Esophagus mucosa (tissue), 1 donor: ENCODE measurements around the gene DBNL. TPM values are rescaled to one million over a fixed set of nuclear protein-coding genes. Genes with fewer than 3 reads are reported as not detected.
A peak's percentile ranks its signal among the peaks of the same experiment; 100 is the strongest.

Experiments used
- ATAC-seq: fragments of 200-7000 bp; cut with Tn5 transposase; one replicate; pipeline ENCODE4 v1.9.1; 2020
- total RNA-seq: library from RNA; stranded (reverse); gene quantifications from one replicate; pipeline ENCODE4 v1.2.4, GENCODE V29; 2023
- donor health status: DM: yes; HTN: yes; CAD: no.

The DBNL gene
- total RNA-seq, 1 donor from 2014 or later: 157 TPM

DNA sequence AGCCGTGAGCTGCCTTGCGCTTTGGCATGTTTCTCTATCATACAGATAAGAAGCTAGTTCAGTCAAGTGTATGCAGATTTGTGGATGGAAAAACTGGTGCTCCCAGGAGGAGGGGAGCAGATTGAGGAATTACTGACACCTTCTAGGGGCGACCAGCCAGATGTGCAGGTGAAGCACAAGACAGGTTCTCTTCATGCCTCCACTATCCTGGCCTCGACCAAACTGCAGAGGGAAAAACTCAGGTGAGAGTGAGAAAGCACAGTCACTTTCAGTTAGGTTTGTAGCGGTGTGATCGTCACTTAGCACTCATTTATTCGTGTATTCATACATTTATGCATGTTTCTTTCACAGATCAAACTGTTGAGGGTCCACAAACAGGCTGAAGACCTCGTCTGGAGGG lies 600 bp upstream of the DBNL start:
- ATAC-seq: no peak

DNA sequence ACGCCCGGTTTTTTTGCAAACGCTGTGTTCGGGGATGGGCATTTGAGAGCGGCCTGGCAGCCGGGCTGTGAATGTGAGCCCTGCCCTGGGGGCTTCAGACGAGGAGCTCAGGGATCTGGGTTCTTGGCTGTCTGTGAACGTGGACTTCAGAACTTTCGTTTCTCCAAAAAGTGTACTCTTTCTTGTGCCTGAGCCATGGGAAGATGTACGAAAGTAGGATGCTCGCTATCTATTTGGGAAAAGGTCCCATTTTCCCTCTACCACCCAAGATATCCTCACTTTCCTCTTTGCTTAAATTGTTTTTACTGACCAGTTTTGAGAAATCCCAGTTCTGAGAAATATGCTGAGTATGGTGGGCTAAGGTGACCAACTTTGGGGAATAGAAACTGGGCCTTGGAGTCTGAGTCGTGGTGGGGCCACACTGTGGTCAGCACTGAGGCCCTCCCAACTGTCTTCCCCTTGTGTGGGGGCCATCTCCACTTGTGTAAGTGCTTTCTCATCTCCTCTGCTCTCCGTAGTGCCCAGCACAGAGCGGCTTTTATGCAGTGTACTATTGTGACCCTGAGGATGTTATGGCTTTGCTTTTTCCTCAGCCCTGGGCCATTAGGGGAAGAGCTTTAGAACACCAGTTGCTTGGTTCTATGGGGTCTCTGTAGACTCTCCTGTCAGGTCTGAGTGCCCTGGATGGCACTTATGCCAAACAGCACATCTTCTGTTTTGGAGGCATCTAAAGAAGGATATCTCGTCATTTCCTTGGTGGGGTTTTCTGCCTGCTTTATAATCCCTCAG lies 918 bp downstream of the DBNL start:
- ATAC-seq: no peak

DNA sequence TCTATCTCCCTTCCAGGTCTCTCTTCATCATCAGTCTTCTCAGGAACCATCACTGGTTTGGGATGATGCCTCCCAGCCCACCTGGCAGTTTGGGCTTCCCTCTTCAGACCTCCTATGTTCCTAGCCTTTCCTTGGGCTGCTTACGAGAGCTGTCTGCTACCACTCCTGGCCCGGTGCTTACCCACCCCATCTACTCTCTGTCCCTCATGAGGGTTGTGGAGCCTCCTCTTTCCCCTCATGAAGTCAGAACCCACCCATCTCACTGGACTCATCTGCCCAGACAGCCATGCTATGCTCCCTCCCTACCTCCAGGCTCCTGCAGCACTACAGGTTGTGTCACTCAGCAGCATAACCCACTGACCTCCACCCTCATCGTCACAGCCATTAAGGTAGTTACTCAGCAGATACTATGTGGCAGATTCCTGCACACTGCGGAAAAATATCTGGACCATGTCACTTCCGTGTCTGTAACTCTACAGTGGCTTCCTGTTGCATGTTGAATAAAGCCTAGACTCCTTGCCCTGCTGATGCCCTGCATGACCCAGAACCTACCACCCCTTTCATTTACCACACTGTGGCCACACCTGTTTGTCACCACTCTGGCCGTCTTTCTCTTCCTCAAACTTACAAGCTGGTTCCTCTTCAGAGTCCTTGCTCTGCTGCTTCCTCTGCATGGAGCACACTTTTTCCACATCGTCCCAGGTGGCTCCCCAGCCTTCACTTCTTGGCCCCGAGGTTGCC lies 2.0 kb downstream of the DBNL start:
- peak; percentile 66 for ATAC-seq

DNA sequence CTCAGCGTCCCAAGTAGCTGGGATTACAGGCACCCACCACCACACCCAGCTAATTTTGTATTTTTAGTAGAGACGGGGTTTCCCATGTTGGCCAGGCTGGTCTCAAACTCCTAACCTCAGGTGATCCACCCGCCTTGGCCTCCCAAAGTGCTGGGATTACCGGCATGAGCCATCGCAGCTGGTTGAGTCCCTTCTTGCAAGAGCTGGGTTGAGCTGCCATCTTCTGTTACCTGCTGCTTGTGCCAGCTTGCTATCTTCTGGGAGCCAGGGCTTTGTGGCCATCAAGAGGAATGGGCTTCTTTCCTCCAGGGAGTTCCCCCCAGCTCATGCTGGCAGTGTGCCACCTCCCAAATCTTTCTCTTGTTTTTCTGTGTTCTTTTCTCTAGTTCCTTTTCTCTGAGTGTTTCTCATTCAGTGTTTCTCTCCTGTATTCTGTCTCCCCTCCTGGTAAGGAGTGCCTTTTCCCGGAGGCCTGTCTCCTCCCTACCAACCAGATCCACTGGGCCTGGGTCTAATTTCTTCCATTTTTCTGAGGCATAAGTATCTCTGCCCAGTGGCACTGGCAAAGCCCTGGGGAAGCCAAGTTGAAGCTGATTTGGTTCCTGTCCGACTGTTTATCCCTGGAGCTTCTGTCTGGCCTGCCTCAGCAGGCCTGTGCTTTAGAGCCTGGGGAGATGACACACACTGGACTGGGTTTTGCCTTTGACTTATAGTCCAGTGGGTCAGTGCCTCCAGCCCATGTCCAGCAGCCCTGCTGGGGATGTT lies 3.7 kb downstream of the DBNL start:
- no peak for ATAC-seq

DNA sequence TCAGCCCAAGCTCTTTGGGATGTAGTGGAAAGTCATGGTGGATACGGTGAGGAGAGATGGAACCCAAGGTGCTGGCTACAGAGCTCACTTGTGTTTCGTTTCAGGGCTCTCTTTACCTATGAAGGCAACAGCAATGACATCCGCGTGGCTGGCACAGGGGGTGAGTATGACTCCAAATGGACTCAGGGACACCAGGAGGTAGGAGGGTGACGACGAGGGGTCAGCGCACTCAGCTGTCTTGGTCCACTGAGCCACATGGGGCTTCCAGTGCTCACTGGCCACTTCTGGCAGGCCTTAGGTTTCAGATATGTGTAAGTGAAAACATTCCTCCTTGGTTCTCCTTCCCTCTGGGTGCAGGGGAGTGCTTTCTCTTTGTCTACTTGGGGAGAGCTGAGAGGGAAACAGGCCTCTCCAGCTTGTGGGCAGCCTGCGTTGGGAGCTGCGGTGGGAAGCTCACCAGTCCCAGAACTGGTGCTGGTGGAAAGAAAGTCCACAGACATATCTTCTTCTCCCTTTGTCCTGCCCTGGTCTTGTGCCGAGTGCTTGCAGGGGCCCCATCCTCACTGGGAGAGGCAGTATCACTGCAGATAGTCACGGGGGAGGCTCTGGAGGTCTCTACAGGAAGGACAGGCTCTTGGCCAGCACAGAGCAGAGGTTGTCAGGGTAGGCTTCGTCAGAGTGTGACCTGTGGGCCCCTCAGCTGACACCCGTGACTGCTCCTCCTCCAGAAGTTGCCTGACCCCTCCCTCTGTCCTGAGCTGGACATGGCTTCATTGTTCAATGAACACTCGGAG lies 5.8 kb downstream of the DBNL start:
- no peak for ATAC-seq

DNA sequence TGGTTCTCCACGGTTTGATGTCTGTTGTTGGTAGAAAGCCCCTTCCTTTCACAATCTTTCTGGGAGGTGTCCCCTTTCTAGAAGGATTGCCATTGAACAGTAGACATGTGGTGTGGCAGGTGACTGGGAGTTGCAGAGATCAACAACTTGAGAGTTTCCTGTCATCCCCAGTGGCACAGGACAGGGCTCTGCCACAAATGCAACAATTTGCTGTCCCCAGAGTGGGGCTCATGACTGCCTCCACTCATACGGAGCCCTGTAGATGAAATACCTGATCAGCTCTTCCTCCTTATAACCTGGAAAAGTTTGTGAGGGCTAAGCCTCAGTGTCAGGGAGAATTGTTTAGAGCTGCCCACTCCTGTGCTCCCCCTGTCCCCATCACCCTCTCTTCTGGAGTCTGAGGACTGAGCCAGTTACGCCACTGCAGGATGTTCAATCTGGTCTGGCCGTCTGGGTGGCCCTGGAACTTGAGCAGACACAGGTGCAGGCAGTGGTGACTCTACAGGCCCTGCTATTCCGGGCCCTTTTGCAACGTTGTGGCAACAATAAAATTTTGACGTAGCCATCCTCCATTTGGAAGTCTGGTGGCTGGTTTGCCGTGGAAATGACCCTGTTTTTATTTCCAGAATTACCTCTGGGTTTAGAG lies 6.5 kb downstream of the DBNL start:
- ATAC-seq: no peak

DNA sequence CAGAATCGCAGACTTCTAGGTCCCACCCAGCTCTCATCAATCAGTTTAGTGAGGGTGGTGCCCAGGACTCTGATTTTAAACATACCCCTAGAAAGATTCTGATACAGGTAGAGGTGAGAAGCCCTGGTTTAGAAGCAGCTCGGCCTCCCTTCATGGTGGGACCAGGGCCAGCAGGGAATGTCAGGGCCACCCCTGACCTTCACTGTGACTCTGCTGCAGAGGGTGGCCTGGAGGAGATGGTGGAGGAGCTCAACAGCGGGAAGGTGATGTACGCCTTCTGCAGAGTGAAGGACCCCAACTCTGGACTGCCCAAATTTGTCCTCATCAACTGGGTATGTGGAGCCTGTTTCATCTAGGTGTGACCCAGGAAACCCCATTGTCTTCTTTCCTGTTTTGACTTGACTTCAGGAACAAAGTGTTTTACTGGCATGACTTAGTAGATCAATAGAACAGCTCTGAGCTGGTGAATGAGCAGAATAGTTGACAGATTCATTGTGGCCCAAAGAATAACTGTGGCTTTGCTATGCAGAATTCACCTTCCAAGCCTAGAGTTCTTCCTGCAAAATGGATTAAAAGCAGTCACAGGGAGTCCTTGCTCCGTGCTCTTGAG lies 7.2 kb downstream of the DBNL start:
- peak; percentile 50 for ATAC-seq

DNA sequence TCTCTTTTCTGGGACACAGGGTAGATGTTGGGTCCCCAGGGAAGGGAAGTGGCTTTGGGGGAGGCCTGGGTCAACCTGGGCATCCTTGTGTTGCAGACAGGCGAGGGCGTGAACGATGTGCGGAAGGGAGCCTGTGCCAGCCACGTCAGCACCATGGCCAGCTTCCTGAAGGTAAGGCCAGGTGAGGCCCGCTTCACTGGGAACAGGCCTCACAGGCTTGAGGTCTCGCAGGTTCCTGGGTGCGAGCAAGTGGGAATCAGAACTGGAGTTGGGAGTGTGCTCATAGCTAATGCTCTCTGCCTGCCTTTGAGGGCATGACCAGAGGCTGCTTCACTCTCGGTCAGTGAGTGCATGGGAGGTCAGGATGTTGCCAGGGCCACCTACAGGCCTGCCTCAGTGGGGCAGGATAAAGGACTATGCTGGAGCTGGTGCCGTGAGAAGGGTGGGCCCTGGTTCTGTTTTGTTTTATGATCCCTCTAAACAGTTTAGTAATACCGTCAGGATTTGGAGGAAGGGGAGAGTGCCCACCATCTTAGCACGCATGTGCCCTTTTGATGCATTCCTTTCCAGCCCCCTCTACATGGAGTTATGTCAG lies 8.4 kb downstream of the DBNL start:
- no peak for ATAC-seq

DNA sequence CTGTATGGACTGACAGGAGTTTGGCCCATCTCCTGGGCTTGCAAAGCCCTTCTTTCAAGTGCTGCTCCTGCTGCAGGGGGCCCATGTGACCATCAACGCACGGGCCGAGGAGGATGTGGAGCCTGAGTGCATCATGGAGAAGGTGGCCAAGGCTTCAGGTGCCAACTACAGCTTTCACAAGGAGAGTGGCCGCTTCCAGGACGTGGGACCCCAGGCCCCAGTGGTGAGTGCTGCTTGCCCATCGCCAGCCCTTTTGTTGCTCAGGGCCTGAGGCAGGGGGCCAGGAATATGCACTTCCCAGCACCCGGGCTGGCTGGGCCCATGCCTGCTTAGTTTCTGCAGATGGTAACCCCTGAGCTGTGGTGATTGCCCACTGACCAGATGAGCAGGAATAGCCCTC lies 12.2 kb downstream of the DBNL start:
- ATAC-seq: no peak

DNA sequence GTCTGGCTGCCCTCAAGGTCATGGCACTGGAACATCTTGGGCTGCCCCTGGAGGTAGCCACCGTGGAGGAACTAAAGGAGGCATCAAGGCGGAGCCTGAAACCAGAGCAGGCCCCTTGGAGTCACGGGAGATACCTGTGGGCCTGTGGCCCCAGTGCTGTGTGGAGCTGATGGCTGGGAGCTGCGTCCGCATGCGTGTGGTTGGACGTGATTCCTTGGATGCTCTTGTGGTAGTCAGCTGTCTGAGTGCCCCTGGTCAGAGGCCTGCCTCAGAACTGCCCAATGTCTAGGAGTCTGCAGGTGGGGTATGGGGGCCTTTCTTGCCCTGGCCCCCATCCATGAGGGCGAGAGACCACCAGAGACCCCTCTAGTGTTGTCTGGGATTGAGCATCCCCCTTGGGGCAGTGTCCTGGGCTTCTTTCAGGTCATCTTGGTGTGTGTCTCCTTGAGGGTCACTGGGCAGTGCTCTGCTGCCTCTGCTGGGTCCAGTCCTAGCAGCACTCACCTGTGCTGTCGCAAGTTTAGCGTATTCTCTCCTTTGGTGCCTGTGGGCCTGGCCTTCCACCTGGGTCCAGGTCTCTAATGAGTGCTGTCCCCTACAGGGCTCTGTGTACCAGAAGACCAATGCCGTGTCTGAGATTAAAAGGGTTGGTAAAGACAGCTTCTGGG lies 12.8 kb downstream of the DBNL start:
- no peak for ATAC-seq

DNA sequence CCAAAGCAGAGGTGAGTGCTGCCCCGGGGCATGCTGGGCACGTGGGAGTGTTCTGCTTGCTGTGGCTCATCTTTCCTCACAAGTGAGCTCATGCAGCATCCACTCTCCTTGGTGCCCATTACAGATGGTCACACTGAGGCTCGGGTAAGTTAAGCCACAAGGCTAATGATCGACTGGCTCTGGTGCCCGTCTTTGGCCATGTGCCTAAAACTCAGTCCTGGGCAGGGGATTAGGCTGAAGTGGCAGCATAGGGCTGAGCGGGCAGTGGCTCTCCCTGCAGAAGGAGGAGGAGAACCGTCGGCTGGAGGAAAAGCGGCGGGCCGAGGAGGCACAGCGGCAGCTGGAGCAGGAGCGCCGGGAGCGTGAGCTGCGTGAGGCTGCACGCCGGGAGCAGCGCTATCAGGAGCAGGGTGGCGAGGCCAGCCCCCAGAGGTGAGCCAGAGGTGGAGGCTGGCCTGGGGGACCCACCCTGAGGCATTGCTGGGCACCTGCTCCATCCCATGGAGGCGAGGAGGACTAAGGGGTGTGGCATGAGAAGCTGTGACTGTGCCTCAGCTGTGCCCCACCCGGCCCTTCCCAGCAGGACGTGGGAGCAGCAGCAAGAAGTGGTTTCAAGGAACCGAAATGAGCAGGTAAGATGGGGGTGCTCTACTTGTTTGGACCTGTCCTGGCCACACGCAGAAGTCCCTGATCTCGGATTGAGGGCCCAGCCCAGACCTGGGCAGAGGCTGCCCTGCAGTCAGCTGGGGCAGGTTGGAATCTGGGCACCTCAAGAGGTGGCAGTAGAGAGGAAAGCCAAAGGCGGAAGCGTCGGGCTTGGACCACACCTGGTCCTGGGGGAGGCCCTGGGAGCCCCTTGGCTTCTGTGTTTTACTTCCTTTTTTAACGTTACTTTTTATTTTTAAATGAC lies 13.6 kb downstream of the DBNL start:
- ATAC-seq: peak; percentile 90

DNA sequence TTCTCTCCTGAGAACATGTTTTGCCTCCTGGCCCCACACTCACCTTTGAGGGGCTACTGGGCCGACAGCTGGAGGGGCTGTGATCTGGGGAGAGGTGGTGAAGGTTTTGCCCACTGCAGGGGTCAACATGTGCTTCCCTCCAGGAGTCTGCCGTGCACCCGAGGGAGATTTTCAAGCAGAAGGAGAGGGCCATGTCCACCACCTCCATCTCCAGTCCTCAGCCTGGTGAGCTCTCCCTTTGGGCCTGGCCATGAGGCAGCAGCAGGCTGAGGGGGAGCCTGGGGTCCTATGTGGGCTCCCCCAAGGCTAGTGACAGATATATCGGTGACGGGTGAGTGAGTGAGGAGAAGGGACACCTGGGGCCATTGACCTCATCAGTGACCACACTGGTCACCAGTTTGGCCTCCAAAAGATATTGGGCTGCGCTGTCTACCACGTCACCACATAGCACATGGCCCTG lies 14.3 kb downstream of the DBNL start:
- no peak for ATAC-seq

DNA sequence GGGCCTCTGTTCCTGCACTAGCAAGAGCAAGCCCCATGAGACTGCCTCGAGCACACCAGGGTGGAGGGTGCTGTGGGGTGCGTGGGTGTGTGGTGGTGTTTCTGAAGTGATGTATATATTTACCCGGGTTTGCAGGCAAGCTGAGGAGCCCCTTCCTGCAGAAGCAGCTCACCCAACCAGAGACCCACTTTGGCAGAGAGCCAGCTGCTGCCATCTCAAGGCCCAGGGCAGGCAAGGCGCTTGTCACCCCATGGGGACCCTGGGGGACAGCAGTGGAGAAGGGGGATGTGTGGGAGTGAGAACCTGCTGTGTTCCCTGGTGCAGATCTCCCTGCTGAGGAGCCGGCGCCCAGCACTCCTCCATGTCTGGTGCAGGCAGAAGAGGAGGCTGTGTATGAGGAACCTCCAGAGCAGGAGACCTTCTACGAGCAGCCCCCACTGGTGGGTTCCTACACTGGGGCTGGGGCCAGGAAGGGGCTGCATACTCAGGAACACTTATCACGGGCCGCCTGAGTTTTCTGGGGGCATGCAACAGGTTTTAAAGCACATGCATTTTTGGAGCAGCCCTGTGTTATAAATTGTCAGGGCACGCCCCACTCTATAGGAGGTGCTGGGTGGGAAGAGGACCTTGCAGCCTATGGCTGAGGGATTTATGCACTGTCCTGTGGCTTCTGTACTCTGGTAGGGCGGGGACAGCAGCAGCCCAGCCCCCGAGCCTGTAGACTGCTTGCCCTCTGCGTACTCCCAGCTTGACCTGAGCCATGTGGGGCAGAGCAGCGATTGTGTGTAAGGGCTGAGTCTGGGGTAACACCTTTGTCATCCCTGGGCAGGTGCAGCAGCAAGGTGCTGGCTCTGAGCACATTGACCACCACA lies 15.0 kb downstream of the DBNL start:
- peak; percentile 3 for ATAC-seq

DNA sequence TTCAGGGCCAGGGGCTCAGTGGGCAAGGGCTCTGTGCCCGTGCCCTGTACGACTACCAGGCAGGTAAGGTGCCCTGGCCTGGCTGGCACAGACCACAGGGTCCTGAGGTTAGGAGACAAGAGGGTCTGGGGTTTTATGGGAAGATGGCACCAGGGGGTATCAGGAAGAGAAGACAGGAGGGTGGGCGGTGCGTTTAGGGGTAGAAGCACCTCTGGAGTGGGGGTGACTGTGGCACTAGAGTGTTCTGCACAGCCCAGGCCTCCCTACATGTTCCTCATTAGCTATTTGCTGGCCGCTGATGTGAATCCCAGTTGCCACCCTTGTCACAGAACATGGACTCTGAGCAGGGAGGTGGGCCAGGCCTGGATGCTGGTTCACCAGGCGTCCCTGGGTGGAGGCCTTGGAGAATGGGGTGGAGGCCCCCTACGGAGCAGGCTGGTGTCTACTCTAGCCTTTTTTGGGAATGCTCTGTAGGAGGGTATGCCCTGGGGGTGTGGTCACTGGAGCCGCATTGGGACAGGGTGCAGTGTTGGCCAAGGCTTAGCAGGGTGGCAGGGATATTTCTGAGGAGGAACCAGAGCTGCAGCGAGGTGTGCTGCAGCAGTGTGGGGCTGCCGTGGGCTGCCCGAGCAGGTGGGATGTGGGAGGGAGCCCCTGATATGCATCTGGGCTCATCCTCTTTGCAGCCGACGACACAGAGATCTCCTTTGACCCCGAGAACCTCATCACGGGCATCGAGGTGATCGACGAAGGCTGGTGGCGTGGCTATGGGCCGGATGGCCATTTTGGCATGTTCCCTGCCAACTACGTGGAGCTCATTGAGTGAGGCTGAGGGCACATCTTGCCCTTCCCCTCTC lies 15.8 kb downstream of the DBNL start:
- no peak for ATAC-seq

DNA sequence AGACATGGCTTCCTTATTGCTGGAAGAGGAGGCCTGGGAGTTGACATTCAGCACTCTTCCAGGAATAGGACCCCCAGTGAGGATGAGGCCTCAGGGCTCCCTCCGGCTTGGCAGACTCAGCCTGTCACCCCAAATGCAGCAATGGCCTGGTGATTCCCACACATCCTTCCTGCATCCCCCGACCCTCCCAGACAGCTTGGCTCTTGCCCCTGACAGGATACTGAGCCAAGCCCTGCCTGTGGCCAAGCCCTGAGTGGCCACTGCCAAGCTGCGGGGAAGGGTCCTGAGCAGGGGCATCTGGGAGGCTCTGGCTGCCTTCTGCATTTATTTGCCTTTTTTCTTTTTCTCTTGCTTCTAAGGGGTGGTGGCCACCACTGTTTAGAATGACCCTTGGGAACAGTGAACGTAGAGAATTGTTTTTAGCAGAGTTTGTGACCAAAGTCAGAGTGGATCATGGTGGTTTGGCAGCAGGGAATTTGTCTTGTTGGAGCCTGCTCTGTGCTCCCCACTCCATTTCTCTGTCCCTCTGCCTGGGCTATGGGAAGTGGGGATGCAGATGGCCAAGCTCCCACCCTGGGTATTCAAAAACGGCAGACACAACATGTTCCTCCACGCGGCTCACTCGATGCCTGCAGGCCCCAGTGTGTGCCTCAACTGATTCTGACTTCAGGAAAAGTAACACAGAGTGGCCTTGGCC lies 16.6 kb downstream of the DBNL start:
- ATAC-seq: no peak

DNA sequence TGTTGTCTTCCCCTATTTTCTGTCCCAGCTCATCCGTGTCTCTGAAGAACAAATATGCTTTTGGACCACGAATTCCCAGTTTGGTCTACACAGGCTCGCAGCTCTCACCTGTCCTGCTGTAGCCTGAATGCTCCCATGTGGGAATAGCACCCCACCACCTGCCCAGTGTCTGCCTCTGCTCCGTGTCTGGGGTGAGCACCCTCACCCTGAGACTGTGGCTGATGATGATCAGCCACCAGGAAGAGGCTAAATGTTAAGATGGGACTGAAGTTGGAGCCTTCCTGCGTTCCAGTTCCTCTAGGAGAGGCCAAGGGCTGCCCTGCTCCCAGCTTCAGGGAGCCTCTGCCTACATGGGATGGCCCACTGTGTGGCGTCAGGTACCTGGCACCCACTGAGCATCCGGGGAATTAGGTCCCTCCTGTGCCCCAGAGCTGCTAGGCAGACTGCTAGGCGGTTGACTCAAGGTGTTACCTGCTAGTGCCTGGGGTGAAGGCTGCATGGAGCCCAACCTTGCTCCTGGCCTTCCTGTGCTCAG lies 17.2 kb downstream of the DBNL start:
- no peak for ATAC-seq
